HG02678 (cell line): Measurements from ENCODE around the gene UBL7.
"Not testable (repeated sequence)": the region's sequence is repeated elsewhere in the genome, so short reads cannot be mapped to it uniquely, and the experiment has no call there.

ENCODE experiments used
- ATAC-seq: cut with Tn5 transposase; IDR thresholded peaks from one replicate; pipeline ENCODE4 v1.9.1; 2021; ENCODE audit warnings: mild to moderate bottlenecking, moderate library complexity; ENCODE audit not compliant: unreplicated experiment

The UBL7 gene

GRCh38 chr15:74464216-74464615, 3.3 kb upstream of the UBL7 start:
- ATAC-seq, result no peak

- ATAC-seq, result no peak
Measured at GRCh38 chr15:74463634-74464033, 2.7 kb upstream of the UBL7 start.

- no peak for ATAC-seq
Measured at GRCh38 chr15:74461847-74462511, 1.0 kb upstream of the UBL7 start.

GRCh38 chr15:74460298-74460697, 662 bp downstream of the UBL7 start:
- ATAC-seq, result no peak

- ATAC-seq, result not testable (repeated sequence)
Measured at GRCh38 chr15:74459798-74460197, 1.2 kb downstream of the UBL7 start.

GRCh38 chr15:74458473-74458872, 2.5 kb downstream of the UBL7 start:
- no peak for ATAC-seq

- not testable (repeated sequence) for ATAC-seq
Measured at GRCh38 chr15:74457036-74457435, 3.9 kb downstream of the UBL7 start.

GRCh38 chr15:74454764-74455500, 6.0 kb downstream of the UBL7 start:
- ATAC-seq, result no peak

GRCh38 chr15:74453925-74454763, 6.8 kb downstream of the UBL7 start:
- ATAC-seq, result no peak

GRCh38 chr15:74451861-74452835, 8.8 kb downstream of the UBL7 start:
- no peak for ATAC-seq

GRCh38 chr15:74451322-74451721, 9.6 kb downstream of the UBL7 start:
- ATAC-seq, result no peak

- ATAC-seq, result no peak
Measured at GRCh38 chr15:74449643-74450205, 11.2 kb downstream of the UBL7 start.

- no peak for ATAC-seq
Measured at GRCh38 chr15:74449095-74449494, 11.9 kb downstream of the UBL7 start.

GRCh38 chr15:74445816-74446763, 14.9 kb downstream of the UBL7 start:
- no peak for ATAC-seq

GRCh38 chr15:74444106-74445062, 16.6 kb downstream of the UBL7 start:
- ATAC-seq, result no peak

GRCh38 chr15:74443100-74443909, 17.7 kb downstream of the UBL7 start:
- ATAC-seq, result no peak

- no peak for ATAC-seq
Measured at GRCh38 chr15:74442604-74443003, 18.4 kb downstream of the UBL7 start.
